Measurements from ENCODE around the gene OCSTAMP. TPM values are rescaled to one million over a fixed set of nuclear protein-coding genes. Genes with fewer than 3 reads are reported as not detected.

Gene OCSTAMP, protein sequence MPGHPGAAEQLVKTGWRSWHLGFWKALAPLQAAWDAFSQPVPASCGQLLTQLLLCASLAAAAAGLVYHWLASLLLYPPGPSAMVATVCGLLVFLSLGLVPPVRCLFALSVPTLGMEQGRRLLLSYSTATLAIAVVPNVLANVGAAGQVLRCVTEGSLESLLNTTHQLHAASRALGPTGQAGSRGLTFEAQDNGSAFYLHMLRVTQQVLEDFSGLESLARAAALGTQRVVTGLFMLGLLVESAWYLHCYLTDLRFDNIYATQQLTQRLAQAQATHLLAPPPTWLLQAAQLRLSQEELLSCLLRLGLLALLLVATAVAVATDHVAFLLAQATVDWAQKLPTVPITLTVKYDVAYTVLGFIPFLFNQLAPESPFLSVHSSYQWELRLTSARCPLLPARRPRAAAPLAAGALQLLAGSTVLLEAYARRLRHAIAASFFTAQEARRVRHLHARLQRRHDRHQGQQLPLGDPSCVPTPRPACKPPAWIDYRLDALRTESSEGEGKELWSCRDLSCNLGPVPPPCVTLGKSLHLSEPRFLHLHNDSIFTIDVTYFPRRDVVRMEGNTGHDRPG
- total RNA-seq: not detected

DNA sequence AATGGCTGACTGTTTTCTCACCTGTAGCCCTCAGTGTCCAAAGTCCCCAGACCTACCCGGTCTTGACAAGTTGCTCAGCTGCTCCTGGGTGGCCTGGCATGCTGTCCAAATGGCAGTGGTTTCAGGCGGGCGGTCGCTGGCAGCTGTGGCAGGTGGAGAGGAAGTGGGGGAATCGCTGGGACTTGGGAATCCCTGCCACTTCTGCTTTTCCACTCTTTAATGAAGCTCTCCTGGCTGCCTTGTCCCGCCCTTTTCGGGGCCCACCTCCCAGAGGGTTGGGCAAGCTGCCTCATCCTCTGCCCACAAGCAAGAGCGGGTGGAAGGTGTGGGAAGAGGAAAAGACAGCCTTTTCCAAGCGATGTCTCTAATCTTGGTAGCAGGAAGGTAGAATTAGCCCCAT is at the start of gene OCSTAMP:
Gene OCSTAMP (minus strand): TSS at position 194 of the 400 bp plus-strand sequence. CDS start 94 bp downstream, at position 100.
- H3K4me3 ChIP-seq (replicated peaks in 1 of 3): no peak within 1 kb of the TSS
- H3K36me3 ChIP-seq: no peaks in the 10 kb centered on the region
- DNase-seq: no peak
- H3K27ac ChIP-seq: no peak within 1 kb of the TSS
- TF ChIP-seq POLR2A (IDR thresholded peaks at IDR 0.05): no peak
- H3K9me3 ChIP-seq: no peaks in the 10 kb centered on the region
- intact Hi-C loops (cut with DNase I): no loop called here
- H3K4me1 ChIP-seq: no peaks in the 10 kb centered on the region
- 70 to 76% methylated on average over 9 of the region's 9 CpGs for WGBS, 2 donors
- H3K27me3 ChIP-seq: no peaks in the 10 kb centered on the region

DNA sequence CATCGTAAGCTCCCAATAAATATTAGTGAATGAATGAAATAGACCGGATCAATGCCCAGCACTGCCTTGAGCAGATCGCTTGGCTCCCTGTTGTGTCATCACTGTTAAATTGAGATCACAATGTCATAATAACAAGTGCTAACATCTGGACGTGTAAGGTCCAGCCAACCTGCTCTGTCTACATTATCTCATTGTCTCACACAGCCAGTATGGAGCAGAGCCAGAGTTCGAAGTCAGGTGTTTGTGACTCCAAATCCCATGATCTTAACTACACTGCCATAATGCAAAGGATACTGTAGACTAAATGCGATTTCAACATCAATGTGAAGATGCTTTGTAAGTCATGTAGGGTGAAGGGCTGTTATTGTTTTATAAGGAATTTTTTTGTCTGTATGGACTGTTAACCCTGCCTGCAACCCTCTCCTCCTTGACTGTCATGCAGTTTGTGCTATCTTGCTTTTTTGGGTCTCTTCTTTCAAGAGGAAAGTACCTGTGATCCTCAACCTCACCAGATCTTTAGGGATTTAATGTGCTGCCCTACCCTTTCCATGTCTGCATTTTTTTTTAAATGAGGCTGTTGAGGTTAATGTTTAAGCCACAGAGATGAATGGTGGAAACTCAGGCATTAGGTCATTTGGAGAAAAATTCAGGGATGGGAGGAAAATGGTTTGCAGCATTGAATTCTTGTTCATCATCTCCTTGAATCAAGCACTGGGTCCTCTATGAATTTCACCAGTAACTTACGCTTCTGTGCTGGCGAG is 49.0 kb upstream of the OCSTAMP start:
- Histone ChIP-seq H3K27ac (no peak overlapping the region), H3K36me3 (no peaks in the 10 kb centered on the region), H3K4me3 (replicated peaks in 1 of 3) (no peak overlapping the region), H3K4me1 (no peaks in the 10 kb centered on the region), H3K9me3 (no peaks in the 10 kb centered on the region), H3K27me3 (no peaks in the 10 kb centered on the region)
- 86 to 96% methylated on average over 8 of the region's 8 CpGs for WGBS, 2 donors
- intact Hi-C loops (cut with DNase I): no loop called here
- DNase-seq: no peak
- TF ChIP-seq POLR2A (IDR thresholded peaks at IDR 0.05) (no peak), CTCF (IDR thresholded peaks at IDR 0.05) (no peak)

DNA sequence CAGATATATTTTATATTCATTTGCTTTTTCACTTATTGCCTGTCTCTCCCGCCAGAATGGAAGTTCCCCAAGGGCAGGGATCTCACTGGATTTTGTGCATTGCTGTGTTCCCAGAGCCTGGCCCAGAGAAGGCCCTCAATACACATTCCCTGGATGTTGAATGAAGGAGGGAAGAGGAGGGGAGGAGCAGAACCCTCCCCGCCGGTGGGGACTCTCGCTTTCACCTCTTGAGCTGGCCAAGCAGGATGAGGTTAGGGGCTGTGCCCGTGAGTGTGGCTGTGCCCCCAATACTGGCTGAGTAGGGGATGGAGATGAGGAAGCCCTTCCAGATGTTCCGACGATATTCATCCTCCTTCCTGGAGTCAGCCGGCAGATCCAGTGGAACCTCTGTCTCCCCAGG is 45.5 kb upstream of the OCSTAMP start:
- DNase-seq: no peak
- no peak for TF ChIP-seq CTCF (IDR thresholded peaks at IDR 0.05)
- Histone ChIP-seq H3K4me3 (replicated peaks in 1 of 3) (no peak overlapping the region), H3K4me1 (no peaks in the 10 kb centered on the region), H3K9me3 (no peaks in the 10 kb centered on the region), H3K27ac (no peak overlapping the region), H3K36me3 (no peaks in the 10 kb centered on the region), H3K27me3 (no peaks in the 10 kb centered on the region)
- 88 to 90% methylated on average over 8 of the region's 8 CpGs for WGBS, 2 donors
- intact Hi-C loops (cut with DNase I): no loop called here

- H3K4me3 ChIP-seq (replicated peaks in 1 of 3): no peak overlapping the region
- H3K9me3 ChIP-seq: no peaks in the 10 kb centered on the region
- no peak overlapping the region for H3K27ac ChIP-seq
- TF ChIP-seq CTCF (IDR thresholded peaks at IDR 0.05) (no peak), POLR2A (IDR thresholded peaks at IDR 0.05) (no peak)
- H3K27me3 ChIP-seq: no peaks in the 10 kb centered on the region
- intact Hi-C loops (cut with DNase I): no loop called here
- no peaks in the 10 kb centered on the region for H3K4me1 ChIP-seq
- WGBS, 2 donors: 47 to 58% methylated on average over 2 of the region's 2 CpGs
- no peak for DNase-seq
- no peaks in the 10 kb centered on the region for H3K36me3 ChIP-seq
These were observed 44.3 kb upstream of the OCSTAMP start for GRCh38 chr20:46594725-46595124.

DNA sequence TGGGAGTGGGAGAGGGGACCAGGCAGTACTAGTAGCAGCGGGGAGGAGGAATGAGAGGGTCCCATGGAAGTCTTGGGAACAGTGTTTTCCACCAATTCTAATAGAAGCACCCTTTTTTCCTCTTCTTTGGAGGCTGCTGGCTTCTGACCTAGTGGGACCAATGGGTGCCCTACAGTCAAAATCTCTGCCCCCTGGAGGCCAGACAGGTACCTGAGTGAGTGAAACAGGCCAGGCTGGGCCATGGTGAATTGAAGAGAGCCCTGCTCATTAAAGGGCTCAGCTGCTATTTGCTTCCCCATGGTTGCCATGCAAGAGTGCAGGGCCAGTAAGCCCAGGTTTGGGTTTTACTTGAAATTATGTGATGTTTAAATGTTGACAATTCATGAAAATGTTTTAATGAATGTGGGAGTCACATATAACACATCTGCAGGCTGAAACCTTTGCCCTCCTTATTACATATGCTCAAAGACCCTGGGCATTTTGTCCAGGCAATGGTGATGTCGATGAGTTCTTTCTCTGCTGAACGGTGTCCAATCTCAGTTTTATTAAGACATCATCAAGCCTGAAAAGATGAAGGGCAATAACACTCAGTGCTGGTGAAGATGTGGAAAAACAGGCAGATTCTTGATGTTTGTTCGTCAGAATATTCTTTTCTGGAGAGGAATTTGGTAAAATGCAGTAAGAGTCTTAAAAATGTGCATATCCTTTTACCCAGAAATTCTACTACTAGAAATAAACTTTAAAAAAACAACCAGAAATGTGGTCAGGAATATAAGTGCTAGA is 42.3 kb upstream of the OCSTAMP start:
- Histone ChIP-seq H3K27ac (no peak overlapping the region), H3K4me1 (no peaks in the 10 kb centered on the region), H3K4me3 (replicated peaks in 1 of 3) (no peak overlapping the region), H3K36me3 (no peaks in the 10 kb centered on the region), H3K27me3 (no peaks in the 10 kb centered on the region), H3K9me3 (no peaks in the 10 kb centered on the region)
- no peak for DNase-seq
- intact Hi-C loops (cut with DNase I): no loop called here
- TF ChIP-seq POLR2A (IDR thresholded peaks at IDR 0.05): no peak
- no peak for TF ChIP-seq CTCF (IDR thresholded peaks at IDR 0.05)
- WGBS, 2 donors: 94 to 95% methylated on average over 4 of the region's 4 CpGs

Measured in thyroid gland (tissue), 4 donors.